K562 (cell line): ENCODE measurements around the gene VPS50. TPM values are rescaled to one million over a fixed set of nuclear protein-coding genes. Genes with fewer than 3 reads are reported as not detected.

Source experiments
- CEBPB ChIP-seq: fragments of 450-650 bp; IDR thresholded peaks from 2 replicates; pipeline ENCODE4 v1.6.1; 2016; ENCODE audit warnings: missing genetic modification characterization, missing compliant biosample characterization
- CGGBP1 ChIP-seq: fragments of 250-450 bp; sonication (Bioruptor Pico); IDR thresholded peaks from 2 replicates; pipeline ENCODE4 v1.9.0; 2021; ENCODE audit warnings: mild to moderate bottlenecking
- DPF2 ChIP-seq: fragments of 450-650 bp; IDR thresholded peaks from 2 replicates; pipeline ENCODE4 v1.6.1; 2016
- ETV5 ChIP-seq: sonication (generic); formaldehyde crosslinking; IDR thresholded peaks from 2 replicates; pipeline ENCODE4 v1.4.0; 2020; ENCODE audit warnings: low read depth, mild to moderate bottlenecking, missing genetic modification reagents
- FUS ChIP-seq: fragments of 200-400 bp; formaldehyde crosslinking; optimal IDR thresholded peaks from 2 replicates; pipeline ENCODE3; 2017; ENCODE audit warnings: low read depth, low read length
- ILK ChIP-seq: fragments of 450-650 bp; IDR thresholded peaks from 2 replicates; pipeline ENCODE4 v1.6.1; 2016; ENCODE audit warnings: missing genetic modification characterization, low read depth, mild to moderate bottlenecking, missing compliant biosample characterization, moderate library complexity, borderline replicate concordance
- NCOA1 ChIP-seq: fragments of 450-650 bp; IDR thresholded peaks from 2 replicates; pipeline ENCODE4 v1.6.1; 2016; ENCODE audit warnings: low read depth
- NFIX ChIP-seq: fragments of 250-450 bp; sonication (Bioruptor Pico); IDR thresholded peaks from 2 replicates; pipeline ENCODE4 v1.4.0; 2020; ENCODE audit warnings: low read depth, mild to moderate bottlenecking, moderate library complexity
- NRF1 ChIP-seq, 2 experiments: fragments of 450-650 bp; IDR thresholded peaks in 1 of 2; conservative IDR thresholded peaks in 1 of 2; 2 replicates each; pipeline ENCODE4 v1.6.1; 2014; ENCODE audit warnings: mild to moderate bottlenecking in 2 of 2
- SIRT6 ChIP-seq: IDR thresholded peaks from one replicate; pipeline ENCODE4 v1.6.1; 2012; ENCODE audit warnings: low read depth, mild to moderate bottlenecking, control low read depth, inconsistent platforms, low read length, moderate library complexity
- SRSF7 ChIP-seq: fragments of 200-400 bp; formaldehyde crosslinking; optimal IDR thresholded peaks from 2 replicates; pipeline ENCODE3; 2017; ENCODE audit warnings: mild to moderate bottlenecking, low read depth, low read length
- TEAD2 ChIP-seq: fragments of 450-650 bp; IDR thresholded peaks from 2 replicates; pipeline ENCODE4 v1.6.1; 2016; ENCODE audit warnings: missing genetic modification characterization, control low read depth, missing compliant biosample characterization
- TOE1 ChIP-seq, 2 experiments: fragments of 450-650 bp in 1 of 2; sonication (generic) in 1 of 2; formaldehyde crosslinking in 1 of 2; IDR thresholded peaks; 2 replicates each; pipeline versions ENCODE4 v1.7.1 to v1.8.0; 2016 to 2022; ENCODE audit warnings: borderline replicate concordance in 2 of 2, mild to moderate bottlenecking in 2 of 2, antibody characterized with exemption in 1 of 2, inconsistent platforms in 1 of 2, low read depth in 1 of 2, missing genetic modification reagents in 1 of 2, moderate library complexity in 1 of 2
- WHSC1 ChIP-seq: IDR thresholded peaks from one replicate; pipeline ENCODE4 v1.6.1; 2012; ENCODE audit warnings: low read length, control low read depth, inconsistent platforms
- ZBTB5 ChIP-seq: fragments of 450-650 bp; IDR thresholded peaks from 2 replicates; pipeline ENCODE4 v1.6.1; 2017; ENCODE audit warnings: antibody characterized with exemption
- ZBTB9 ChIP-seq: fragments of 450-650 bp; formaldehyde crosslinking; IDR thresholded peaks from 2 replicates; pipeline ENCODE4 v1.4.0; 2020; ENCODE audit warnings: mild to moderate bottlenecking, moderate library complexity
- ZNF133 ChIP-seq: fragments of 250-450 bp; sonication (Bioruptor Pico); IDR thresholded peaks from 2 replicates; pipeline ENCODE4 v1.4.0; 2020; ENCODE audit warnings: mild to moderate bottlenecking
- ZNF239 ChIP-seq: fragments of 250-450 bp; sonication (Bioruptor Pico); IDR thresholded peaks from 2 replicates; pipeline ENCODE4 v1.4.0; 2020; ENCODE audit warnings: mild to moderate bottlenecking
- ZNF668 ChIP-seq: fragments of 250-450 bp; sonication (Bioruptor Pico); IDR thresholded peaks from 2 replicates; pipeline ENCODE4 v1.8.0; 2022; ENCODE audit warnings: mild to moderate bottlenecking, inconsistent platforms
- ZNF75A ChIP-seq: fragments of 450-650 bp; formaldehyde crosslinking; IDR thresholded peaks from 2 replicates; pipeline ENCODE4 v1.4.0; 2020; ENCODE audit warnings: mild to moderate bottlenecking
- polyA plus RNA-seq, 8 experiments: library from polyadenylated mRNA; depleted of rRNA in 4 of 8; stranded (reverse) in 5 of 8; unstranded in 3 of 8; fragments of >200 nt; fragmentation: Nextera tagmentation in 2 of 8; fragmentation: Illumina TruSeq in 1 of 8; extraction: Ambion mirVana in 2 of 8; extraction: Trizol in 1 of 8; gene quantifications; 2 replicates each; pipeline versions ENCODE4 v1.2.1 to v1.2.3, GENCODE V29; 2011 to 2014; ENCODE audit warnings: inconsistent platforms in 1 of 8, missing spikeins in 1 of 8
- total RNA-seq, 7 experiments: library from RNA; depleted of rRNA in 6 of 7; stranded (reverse); fragments of >200 nt in 6 of 7; fragmentation: Illumina TruSeq in 2 of 7; extraction: Trizol in 2 of 7; gene quantifications; 2 replicates each; pipeline versions ENCODE4 v1.2.1 to v1.2.3, GENCODE V29; 2011 to 2021; ENCODE audit warnings: low replicate concordance in 1 of 7
- TF ChIP-seq, protein P1 (sequence below): fragments of 450-650 bp; IDR thresholded peaks from 2 replicates; pipeline ENCODE4 v1.6.1; 2016; ENCODE audit warnings: mild to moderate bottlenecking
- TF ChIP-seq, protein P2 (sequence below): fragments of 450-650 bp; IDR thresholded peaks from one replicate; pipeline ENCODE4 v1.6.1; 2018; ENCODE audit warnings: mild to moderate bottlenecking, moderate library complexity; ENCODE audit not compliant: partially characterized antibody

The VPS50 gene
- total and polyA plus RNA-seq, 9 of the 15 experiments (the other 6 are each of a cell fraction or from before 2014, with no cell fraction given): 10.5 to 29.4 (median 15.8) TPM

GRCh38 chr7:93219868-93220267 lies 12.3 kb upstream of the VPS50 start (continued):
- no peak for TF ChIP-seq TOE1 (IDR thresholded peaks at IDR 0.05; ENCODE audit: borderline replicate concordance)
- no peak for TF ChIP-seq TOE1 (CRISPR knock-in tag; IDR thresholded peaks at IDR 0.05; ENCODE audit: borderline replicate concordance, low read depth)
- no peak for TF ChIP-seq ZBTB5
- TF ChIP-seq SIRT6: no peak
- TF ChIP-seq ETV5 (CRISPR knock-in tag): no peak
- no peak for TF ChIP-seq NRF1 (conservative IDR thresholded peaks at IDR 0.05 in 1 of 2, IDR thresholded peaks at IDR 0.05 in 1 of 2)
- TF ChIP-seq ILK (tag): no peak
- TF ChIP-seq NFIX: no peak
- TF ChIP-seq ZNF668 (CRISPR knock-in tag): no peak
- no peak for TF ChIP-seq TEAD2 (tag)
- TF ChIP-seq, protein P1, sequence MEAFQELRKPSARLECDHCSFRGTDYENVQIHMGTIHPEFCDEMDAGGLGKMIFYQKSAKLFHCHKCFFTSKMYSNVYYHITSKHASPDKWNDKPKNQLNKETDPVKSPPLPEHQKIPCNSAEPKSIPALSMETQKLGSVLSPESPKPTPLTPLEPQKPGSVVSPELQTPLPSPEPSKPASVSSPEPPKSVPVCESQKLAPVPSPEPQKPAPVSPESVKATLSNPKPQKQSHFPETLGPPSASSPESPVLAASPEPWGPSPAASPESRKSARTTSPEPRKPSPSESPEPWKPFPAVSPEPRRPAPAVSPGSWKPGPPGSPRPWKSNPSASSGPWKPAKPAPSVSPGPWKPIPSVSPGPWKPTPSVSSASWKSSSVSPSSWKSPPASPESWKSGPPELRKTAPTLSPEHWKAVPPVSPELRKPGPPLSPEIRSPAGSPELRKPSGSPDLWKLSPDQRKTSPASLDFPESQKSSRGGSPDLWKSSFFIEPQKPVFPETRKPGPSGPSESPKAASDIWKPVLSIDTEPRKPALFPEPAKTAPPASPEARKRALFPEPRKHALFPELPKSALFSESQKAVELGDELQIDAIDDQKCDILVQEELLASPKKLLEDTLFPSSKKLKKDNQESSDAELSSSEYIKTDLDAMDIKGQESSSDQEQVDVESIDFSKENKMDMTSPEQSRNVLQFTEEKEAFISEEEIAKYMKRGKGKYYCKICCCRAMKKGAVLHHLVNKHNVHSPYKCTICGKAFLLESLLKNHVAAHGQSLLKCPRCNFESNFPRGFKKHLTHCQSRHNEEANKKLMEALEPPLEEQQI: no peak
- TF ChIP-seq ZBTB9: no peak
- no peak for TF ChIP-seq CEBPB
- TF ChIP-seq, protein P2, sequence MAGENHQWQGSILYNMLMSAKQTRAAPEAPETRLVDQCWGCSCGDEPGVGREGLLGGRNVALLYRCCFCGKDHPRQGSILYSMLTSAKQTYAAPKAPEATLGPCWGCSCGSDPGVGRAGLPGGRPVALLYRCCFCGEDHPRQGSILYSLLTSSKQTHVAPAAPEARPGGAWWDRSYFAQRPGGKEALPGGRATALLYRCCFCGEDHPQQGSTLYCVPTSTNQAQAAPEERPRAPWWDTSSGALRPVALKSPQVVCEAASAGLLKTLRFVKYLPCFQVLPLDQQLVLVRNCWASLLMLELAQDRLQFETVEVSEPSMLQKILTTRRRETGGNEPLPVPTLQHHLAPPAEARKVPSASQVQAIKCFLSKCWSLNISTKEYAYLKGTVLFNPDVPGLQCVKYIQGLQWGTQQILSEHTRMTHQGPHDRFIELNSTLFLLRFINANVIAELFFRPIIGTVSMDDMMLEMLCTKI: no peak
- no peak for TF ChIP-seq ZNF75A
- TF ChIP-seq DPF2: 0 out of 2 replicates have a peak, but pooled peaks have one; percentile 37
- no peak for TF ChIP-seq SRSF7
- TF ChIP-seq CGGBP1 (CRISPR knock-in tag): no peak
- TF ChIP-seq WHSC1: no peak
- no peak for TF ChIP-seq FUS
- TF ChIP-seq ZNF133 (CRISPR knock-in tag): no peak
- no peak for TF ChIP-seq NCOA1
- TF ChIP-seq ZNF239 (CRISPR knock-in tag): no peak
